HG02571 (cell line): Measurements from ENCODE around the gene ARID5B.
"Not testable (repeated sequence)": the region's sequence is repeated elsewhere in the genome, so short reads cannot be mapped to it uniquely, and the experiment has no call there.

Source experiments
- ATAC-seq: cut with Tn5 transposase; IDR thresholded peaks from one replicate; pipeline ENCODE4 v1.9.1; 2021; ENCODE audit warnings: mild to moderate bottlenecking, moderate library complexity; ENCODE audit not compliant: unreplicated experiment

ARID5B gene

DNA sequence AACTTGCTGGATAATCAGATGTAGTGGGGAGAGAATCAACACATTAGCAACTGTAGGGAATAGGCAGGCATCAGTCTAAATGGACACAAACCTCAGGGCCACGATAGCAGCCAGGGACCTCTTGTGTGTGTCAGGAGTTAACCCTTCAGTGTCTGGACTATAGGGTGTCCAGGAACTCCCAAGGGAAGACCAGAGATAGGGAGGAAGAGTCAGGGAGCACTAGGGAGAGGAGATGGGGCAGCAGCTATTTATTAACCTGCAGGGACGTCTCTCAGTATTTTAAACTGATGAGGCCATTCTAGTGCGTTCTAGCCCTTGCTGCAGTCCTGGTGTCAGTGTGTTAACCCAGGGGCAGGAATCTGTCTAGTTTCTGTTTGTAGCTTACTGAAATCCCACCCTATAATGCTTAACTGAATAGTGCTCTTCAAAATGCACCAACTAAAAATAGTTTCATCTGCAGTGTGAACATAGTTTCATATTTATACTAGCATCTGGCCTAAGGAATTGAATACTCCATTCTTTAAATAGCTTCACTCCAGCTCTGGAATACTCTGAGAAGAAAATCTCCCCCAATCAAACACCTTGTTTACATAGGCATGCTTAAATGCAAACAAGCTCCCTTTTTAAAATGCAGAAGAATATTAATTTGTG is 62.7 kb downstream of the ARID5B start:
- ATAC-seq = no peak

DNA sequence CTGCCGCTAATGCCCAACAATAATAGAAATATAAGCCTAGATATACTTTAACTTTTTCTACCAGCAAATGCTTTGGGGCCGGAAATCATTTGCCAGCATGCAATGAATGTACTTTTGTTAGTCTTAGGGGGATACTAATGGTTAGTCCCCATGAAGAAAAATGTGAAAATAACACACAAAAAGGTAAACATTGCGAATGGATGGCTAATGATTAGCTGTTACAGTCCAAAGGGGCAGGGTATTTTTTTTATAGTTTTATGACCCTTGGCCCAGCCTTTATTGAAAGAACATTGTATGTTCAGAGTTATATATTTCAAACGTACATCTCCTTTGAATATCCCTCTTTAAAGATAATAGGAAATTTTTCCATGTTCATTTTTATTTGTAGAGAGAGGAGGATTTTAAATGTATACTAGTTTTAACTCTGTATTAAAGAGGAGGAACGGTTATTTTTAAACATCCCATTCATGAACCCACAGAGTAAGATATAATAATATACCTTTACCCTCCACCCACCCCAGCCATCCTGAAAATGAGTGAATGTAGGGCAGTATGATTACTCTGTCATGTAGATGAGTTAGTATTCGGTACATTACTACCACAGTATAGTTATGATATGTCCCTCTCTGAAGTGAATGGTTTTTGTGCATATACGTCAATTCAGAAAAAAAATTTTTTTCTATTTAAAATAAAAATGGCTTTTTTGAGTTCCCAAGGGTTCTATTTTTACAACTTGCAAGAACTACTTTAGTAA is 63.6 kb downstream of the ARID5B start:
- no peak for ATAC-seq

GRCh38 chr10:61965703-61966395 is 64.3 kb downstream of the ARID5B start:
- ATAC-seq = no peak

DNA sequence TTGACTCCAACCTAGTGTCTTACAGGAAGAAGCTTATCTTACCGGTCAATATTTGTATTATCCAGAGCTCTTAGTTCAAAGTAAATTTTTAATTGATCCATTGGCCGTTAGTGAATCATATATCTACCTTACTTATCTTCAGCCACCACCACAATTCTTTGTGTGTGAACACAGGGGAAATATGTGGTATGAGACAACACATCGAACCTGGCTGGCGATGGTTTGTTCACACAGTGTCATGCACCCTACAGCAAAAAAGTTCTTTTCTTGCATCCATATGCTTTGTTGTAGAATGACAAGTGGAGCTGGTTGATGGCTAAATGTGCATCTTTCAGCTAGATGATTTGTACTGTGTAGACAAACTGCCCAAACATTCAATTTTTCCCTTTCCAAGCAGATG is 65.8 kb downstream of the ARID5B start:
- ATAC-seq = no peak

DNA sequence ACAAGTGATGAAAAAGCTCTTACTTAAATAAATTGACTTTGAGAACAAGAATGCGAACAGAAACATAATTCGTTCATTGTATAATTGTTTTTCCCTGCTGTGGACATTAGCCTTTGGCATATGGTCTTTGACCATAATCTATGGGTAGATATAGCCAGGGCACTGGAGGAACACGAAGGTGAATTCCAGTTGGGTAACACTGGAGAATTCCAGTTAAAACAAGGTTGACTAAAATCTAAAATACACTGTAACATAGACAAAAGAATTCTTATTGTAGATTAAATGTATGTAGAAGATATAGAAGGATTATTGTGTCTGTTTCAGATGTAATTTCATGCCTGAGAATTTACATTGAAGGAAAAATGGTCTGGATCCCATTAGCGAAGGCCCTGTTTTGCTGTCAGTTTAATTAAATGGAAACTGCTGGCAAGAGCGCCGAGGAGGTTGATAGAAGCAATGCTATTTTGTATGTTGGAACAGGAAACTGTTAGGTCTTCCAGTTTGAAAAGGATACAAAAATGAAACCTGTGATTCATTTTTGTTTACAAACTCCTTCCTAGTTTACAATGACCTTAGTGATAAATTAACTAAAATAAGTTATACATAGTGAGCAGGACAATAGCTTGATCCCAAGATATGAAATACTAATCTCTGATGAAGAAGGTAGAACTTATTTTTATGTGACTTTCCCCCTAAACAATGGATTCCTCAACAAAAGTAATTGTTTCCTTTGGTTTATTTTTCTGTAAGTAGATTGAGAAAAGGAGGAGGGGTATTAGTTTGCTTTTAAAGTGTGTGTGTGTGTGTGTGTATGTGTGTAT is 68.9 kb downstream of the ARID5B start:
- ATAC-seq = no peak

DNA sequence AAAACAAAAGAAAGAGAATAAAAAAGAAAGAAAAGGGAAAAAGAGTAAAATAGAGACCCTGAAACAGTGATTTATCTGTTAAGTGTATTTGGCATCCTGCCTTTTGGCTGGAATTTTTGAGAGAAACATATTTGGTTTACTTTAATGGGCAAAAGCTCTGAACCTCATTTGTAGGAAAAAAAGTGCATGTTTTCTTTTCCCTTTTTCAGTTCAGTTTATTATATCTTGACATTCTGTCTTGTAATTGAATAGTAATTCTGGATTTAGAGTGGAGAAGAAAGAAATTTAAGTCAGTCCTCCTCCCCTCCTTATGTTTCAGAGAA is 69.5 kb downstream of the ARID5B start:
- ATAC-seq = no peak

- no peak for ATAC-seq
These were observed 71.7 kb downstream of the ARID5B start for GRCh38 chr10:61973169-61973568.

DNA sequence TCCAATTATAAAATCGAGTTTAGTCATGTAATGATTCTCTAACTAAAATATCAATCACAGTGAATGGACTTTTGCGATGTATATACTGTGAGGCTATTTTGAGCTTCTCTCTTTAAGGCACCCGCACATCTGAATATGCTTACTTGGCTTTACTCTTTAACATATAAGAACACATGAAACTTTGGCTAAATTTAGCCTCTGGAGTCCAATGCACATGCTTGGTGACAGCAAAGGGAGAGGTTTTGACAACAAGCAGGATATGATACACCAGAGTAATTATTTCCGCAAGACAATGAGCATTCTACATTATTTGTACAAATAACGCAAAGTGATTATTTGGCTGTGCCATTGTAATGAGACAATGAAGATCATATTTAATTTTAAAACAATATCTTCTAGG is 72.4 kb downstream of the ARID5B start:
- no peak for ATAC-seq

- ATAC-seq = peak; percentile 16
These were observed 73.3 kb downstream of the ARID5B start for GRCh38 chr10:61974601-61975390.

- ATAC-seq = peak; percentile 93
These were observed 74.0 kb downstream of the ARID5B start for GRCh38 chr10:61975391-61975932.

- not testable (repeated sequence) for ATAC-seq
These were observed 75.6 kb downstream of the ARID5B start for GRCh38 chr10:61976951-61977721.

- no peak for ATAC-seq
These were observed 77.5 kb downstream of the ARID5B start for GRCh38 chr10:61978965-61979364.

DNA sequence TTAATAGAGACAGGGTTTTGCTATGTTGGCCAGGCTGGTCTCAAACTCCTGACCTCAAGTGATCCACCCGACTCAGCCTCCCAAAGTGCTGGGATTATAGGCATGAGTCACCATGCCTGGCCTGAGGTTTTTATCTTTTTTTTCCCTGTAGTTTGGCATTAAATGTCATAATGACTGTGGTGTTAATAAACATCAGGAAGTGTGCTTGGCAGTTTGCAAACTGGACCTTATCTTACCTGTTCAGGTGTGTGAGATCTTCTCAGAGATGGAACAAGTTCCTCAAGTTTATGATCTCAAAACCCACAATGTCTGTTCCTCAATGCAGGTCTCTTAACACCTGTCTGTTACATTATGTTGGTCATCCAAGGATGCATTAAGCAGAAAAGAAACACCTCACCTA is 80.0 kb downstream of the ARID5B start:
- no peak for ATAC-seq

- ATAC-seq = no peak
These were observed 81.8 kb downstream of the ARID5B start for GRCh38 chr10:61983255-61983654.

DNA sequence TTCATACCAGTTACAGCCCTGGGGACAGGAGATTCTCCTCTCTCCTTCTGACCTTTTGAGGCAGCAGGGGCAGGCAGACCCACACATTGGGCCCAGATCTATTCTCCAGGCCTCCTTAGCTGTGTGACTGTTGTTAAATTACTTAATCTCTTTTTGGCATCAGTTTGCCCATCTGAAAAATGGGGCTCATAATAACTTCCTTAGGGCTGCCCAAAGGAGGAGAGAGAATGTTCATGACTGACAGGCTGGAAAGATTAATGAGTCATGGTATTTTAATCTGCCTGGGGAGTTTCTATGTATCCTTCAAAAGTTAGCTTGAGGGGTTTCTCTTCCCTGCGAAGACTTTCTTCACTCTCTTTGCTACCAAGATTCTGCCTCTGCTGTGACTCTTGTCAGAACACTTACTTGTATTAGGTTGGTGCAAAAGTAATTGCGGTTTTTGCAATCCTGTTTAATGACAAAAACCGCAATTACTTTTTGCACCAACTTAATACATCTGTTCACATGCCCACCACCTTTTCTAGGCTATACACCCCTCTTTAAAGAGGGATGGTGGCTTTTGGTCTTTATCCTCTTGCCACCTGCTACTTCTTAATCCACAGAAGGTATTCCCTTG is 83.4 kb downstream of the ARID5B start:
- no peak for ATAC-seq

DNA sequence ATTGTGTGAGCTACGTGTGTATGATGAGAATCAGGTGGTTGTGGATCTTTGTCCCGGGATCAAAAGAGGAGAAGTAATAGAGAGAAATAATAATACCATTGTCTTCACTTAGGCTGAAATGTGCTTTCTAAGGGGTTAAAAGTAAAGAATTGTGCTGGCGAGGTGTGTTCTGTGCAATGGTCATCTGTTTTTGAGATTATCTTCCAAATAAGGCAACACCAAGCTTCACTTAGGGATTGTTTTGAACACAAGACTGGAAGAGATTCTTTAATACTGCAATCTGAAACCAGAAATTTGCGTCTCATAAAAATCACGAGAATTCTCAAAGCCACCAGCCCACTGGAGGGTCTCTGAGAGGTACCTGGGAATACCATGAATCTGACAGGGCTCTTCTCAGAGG is 84.2 kb downstream of the ARID5B start:
- ATAC-seq = no peak

- no peak for ATAC-seq
These were observed 84.9 kb downstream of the ARID5B start for GRCh38 chr10:61986382-61986781.

GRCh38 chr10:61986788-61987492 is 85.4 kb downstream of the ARID5B start:
- ATAC-seq = no peak
